DND-41 (cell line): ENCODE measurements around the gene DHODH.

Source experiments
- ATAC-seq: fragments of 200-7000 bp; cut with Tn5 transposase; 3 replicates; pipeline ENCODE4 v1.9.1; 2021; ENCODE audit warnings: low read depth; ENCODE audit not compliant: insufficient read depth
- DNase-seq: peaks from one replicate; pipeline ENCODE4 v3.0.0-alpha.2; 2020
- H2AFZ ChIP-seq: 2 replicates; pipeline ENCODE4 v1.6.0; 2012; ENCODE audit warnings: low read depth, low read length
- H3K27ac ChIP-seq: 2 replicates; pipeline ENCODE4 v1.5.1; 2012; ENCODE audit warnings: low read length, inconsistent platforms
- H3K27me3 ChIP-seq: fragments of 200-600 bp; sonication (generic); 2 replicates; pipeline ENCODE4 v1.6.0; 2012; ENCODE audit warnings: low read length, mild to moderate bottlenecking, inconsistent platforms; ENCODE audit not compliant: insufficient read depth, poor library complexity
- H3K36me3 ChIP-seq: 2 replicates; pipeline ENCODE4 v1.5.1; 2012; ENCODE audit warnings: low read length, inconsistent platforms; ENCODE audit not compliant: insufficient read depth
- H3K4me1 ChIP-seq: 2 replicates; pipeline ENCODE4 v1.5.1; 2012; ENCODE audit warnings: mild to moderate bottlenecking, low read length; ENCODE audit not compliant: insufficient read depth
- H3K4me2 ChIP-seq: 2 replicates; pipeline ENCODE4 v1.6.0; 2012; ENCODE audit warnings: mild to moderate bottlenecking, moderate library complexity, low read length, inconsistent platforms; ENCODE audit not compliant: insufficient read depth
- H3K4me3 ChIP-seq, 2 experiments: fragments of 200-600 bp in 1 of 2; shearing (Covaris generic) in 1 of 2; 2 replicates each; pipeline ENCODE4 v1.5.1; 2012 to 2016; ENCODE audit warnings: inconsistent platforms in 2 of 2, low read length in 2 of 2, mild to moderate bottlenecking in 2 of 2, low read depth in 1 of 2, moderate library complexity in 1 of 2
- H3K79me2 ChIP-seq: 2 replicates; pipeline ENCODE4 v1.6.0; 2012; ENCODE audit warnings: low read length, inconsistent platforms; ENCODE audit not compliant: insufficient read depth
- H3K9ac ChIP-seq: 2 replicates; pipeline ENCODE4 v1.6.0; 2012; ENCODE audit warnings: low read depth, mild to moderate bottlenecking, inconsistent platforms, low read length, moderate library complexity
- H3K9me3 ChIP-seq: 2 replicates; pipeline ENCODE4 v1.5.1; 2012; ENCODE audit warnings: low read length, moderate library complexity, mild to moderate bottlenecking, inconsistent platforms; ENCODE audit not compliant: insufficient read depth, severe bottlenecking
- H4K20me1 ChIP-seq: 2 replicates; pipeline ENCODE4 v1.6.0; 2012; ENCODE audit warnings: low read length; ENCODE audit not compliant: insufficient read depth
- CTCF ChIP-seq: IDR thresholded peaks from 2 replicates; pipeline ENCODE4 v1.5.1; 2012; ENCODE audit warnings: borderline replicate concordance, low read length, moderate library complexity, mild to moderate bottlenecking; ENCODE audit not compliant: poor library complexity, severe bottlenecking; ENCODE audit errors: extremely low read depth
- EZH2 ChIP-seq: IDR thresholded peaks from 3 replicates; pipeline ENCODE4 v1.6.1; 2012; ENCODE audit warnings: borderline replicate concordance, low read depth, mild to moderate bottlenecking, moderate library complexity, low read length, inconsistent platforms; ENCODE audit not compliant: severe bottlenecking

The DHODH gene

GRCh38 chr16:72027669-72028378 lies 19.3 kb downstream of the DHODH start:
- no peak for DNase-seq
- H2AFZ ChIP-seq, result no peak overlapping the region
- no peak overlapping the region for H3K9ac ChIP-seq
- ATAC-seq, result no peak
- TF ChIP-seq EZH2, result no peak
- no peak for TF ChIP-seq CTCF
- peaks cover 35% of the 10 kb centered on the region for H3K36me3 ChIP-seq
- no peaks in the 10 kb centered on the region for H4K20me1 ChIP-seq
- no peak overlapping the region for H3K4me3 ChIP-seq
- no peaks in the 10 kb centered on the region for H3K4me1 ChIP-seq
- H3K79me2 ChIP-seq, result no peaks in the 10 kb centered on the region
- H3K9me3 ChIP-seq, result no peaks in the 10 kb centered on the region
- no peaks in the 10 kb centered on the region for H3K27me3 ChIP-seq
- no peak overlapping the region for H3K4me2 ChIP-seq
- H3K27ac ChIP-seq, result no peak overlapping the region

- TF ChIP-seq CTCF, result no peak
- TF ChIP-seq EZH2, result no peak
- no peak for ATAC-seq
Observed at GRCh38 chr16:72029567-72030271, 21.2 kb downstream of the DHODH start.

GRCh38 chr16:72033437-72033836 lies 24.9 kb downstream of the DHODH start:
- no peak for DNase-seq
- TF ChIP-seq EZH2 (no peak), CTCF (no peak)

More at GRCh38 chr16:72029567-72030271, 21.2 kb downstream of the DHODH start:
- Histone ChIP-seq H3K4me3 (no peak overlapping the region), H3K27me3 (no peaks in the 10 kb centered on the region), H3K79me2 (no peaks in the 10 kb centered on the region), H3K9ac (no peak overlapping the region), H2AFZ (no peak overlapping the region), H3K36me3 (peaks cover 17% of the 10 kb centered on the region), H3K27ac (no peak overlapping the region), H3K4me1 (no peaks in the 10 kb centered on the region), H4K20me1 (no peaks in the 10 kb centered on the region), H3K9me3 (no peaks in the 10 kb centered on the region), H3K4me2 (no peak overlapping the region)
- no peak for DNase-seq

More at GRCh38 chr16:72033437-72033836, 24.9 kb downstream of the DHODH start:
- H3K4me1 ChIP-seq, result no peaks in the 10 kb centered on the region
- H3K27me3 ChIP-seq, result no peaks in the 10 kb centered on the region
- no peak overlapping the region for H3K4me2 ChIP-seq
- no peaks in the 10 kb centered on the region for H3K36me3 ChIP-seq
- no peak overlapping the region for H2AFZ ChIP-seq
- no peaks in the 10 kb centered on the region for H3K79me2 ChIP-seq
- H3K9ac ChIP-seq, result no peak overlapping the region
- ATAC-seq, result no peak
- no peaks in the 10 kb centered on the region for H4K20me1 ChIP-seq
- no peak overlapping the region for H3K27ac ChIP-seq
- no peak overlapping the region for H3K4me3 ChIP-seq
- H3K9me3 ChIP-seq, result no peaks in the 10 kb centered on the region
